Liver (tissue), 9 donors: ENCODE results near the gene THEM5. TPM values are rescaled to one million over a fixed set of nuclear protein-coding genes. Genes with fewer than 3 reads are reported as not detected.
"Not testable (repeated sequence)": the region's sequence is repeated elsewhere in the genome, so short reads cannot be mapped to it uniquely, and the experiment has no call there.

Experiments used
- DNase-seq: peaks from one replicate; pipeline ENCODE4 v3.0.0-alpha.2; 2017; ENCODE audit warnings: low spot score
- H3K27ac ChIP-seq, 2 donors: one replicate each; pipeline ENCODE4 v1.7.0; 2013; ENCODE audit warnings: inconsistent platforms in 2 of 2, low read length in 2 of 2, control low read depth in 1 of 2, low read depth in 1 of 2, mild to moderate bottlenecking in 1 of 2
- H3K27me3 ChIP-seq, 4 donors: one replicate each; pipeline versions ENCODE4 v1.6.1 to v1.7.0; 2013; ENCODE audit warnings: low read length in 3 of 4, inconsistent platforms in 1 of 4, mild to moderate bottlenecking in 1 of 4, moderate library complexity in 1 of 4; ENCODE audit not compliant: control insufficient read depth in 4 of 4, insufficient read depth in 4 of 4
- H3K36me3 ChIP-seq, 4 donors: one replicate each; pipeline versions ENCODE4 v1.6.1 to v1.7.0; 2013; ENCODE audit warnings: low read length in 3 of 4, mild to moderate bottlenecking in 3 of 4, low read depth in 1 of 4, moderate library complexity in 1 of 4; ENCODE audit not compliant: control insufficient read depth in 4 of 4, insufficient read depth in 3 of 4
- H3K4me1 ChIP-seq, 4 donors: one replicate each; pipeline versions ENCODE4 v1.6.1 to v1.7.0; 2013; ENCODE audit warnings: low read length in 3 of 4, mild to moderate bottlenecking in 3 of 4, moderate library complexity in 1 of 4; ENCODE audit not compliant: control insufficient read depth in 4 of 4, insufficient read depth in 4 of 4
- H3K4me3 ChIP-seq, 3 donors: one replicate each; pipeline versions ENCODE4 v1.6.1 to v1.7.0; 2013; ENCODE audit warnings: low read length in 3 of 3, control low read depth in 1 of 3, low read depth in 1 of 3, mild to moderate bottlenecking in 1 of 3
- H3K9ac ChIP-seq, 2 donors: one replicate each; pipeline ENCODE4 v1.7.0; 2013; ENCODE audit warnings: low read length in 2 of 2, mild to moderate bottlenecking in 2 of 2, moderate library complexity in 2 of 2, control low read depth in 1 of 2, low read depth in 1 of 2
- H3K9me3 ChIP-seq, 4 donors: one replicate each; pipeline versions ENCODE4 v1.6.1 to v1.7.0; 2013; ENCODE audit warnings: low read length in 3 of 4; ENCODE audit not compliant: control insufficient read depth in 4 of 4
- CTCF ChIP-seq: fragments of 150-350 bp; IDR thresholded peaks from 2 replicates; pipeline ENCODE4 v1.5.1; 2017; ENCODE audit warnings: improper control_type of control experiment, low read depth, low read length; ENCODE audit not compliant: missing input control
- EGR1 ChIP-seq, 2 donors: IDR thresholded peaks; 2 replicates each; pipeline ENCODE4 v1.6.1; 2016 to 2018; ENCODE audit warnings: antibody characterized with exemption in 2 of 2, low read depth in 2 of 2
- FOXA1 ChIP-seq: IDR thresholded peaks from 2 replicates; pipeline ENCODE4 v1.6.1; 2016; ENCODE audit warnings: antibody characterized with exemption
- FOXA2 ChIP-seq: IDR thresholded peaks from 2 replicates; pipeline ENCODE4 v1.6.1; 2016; ENCODE audit warnings: antibody characterized with exemption
- GABPA ChIP-seq, 2 donors: IDR thresholded peaks in 1 of 2; conservative IDR thresholded peaks in 1 of 2; 2 replicates each; pipeline ENCODE4 v1.6.1; 2016; ENCODE audit warnings: antibody characterized with exemption in 2 of 2, mild to moderate bottlenecking in 1 of 2, moderate library complexity in 1 of 2
- HNF4G ChIP-seq: IDR thresholded peaks from 2 replicates; pipeline ENCODE4 v1.6.1; 2016; ENCODE audit warnings: antibody characterized with exemption
- JUND ChIP-seq, 2 donors: IDR thresholded peaks; 2 replicates each; pipeline ENCODE4 v1.6.1; 2016; ENCODE audit warnings: antibody characterized with exemption in 2 of 2
- MAX ChIP-seq: IDR thresholded peaks from 2 replicates; pipeline ENCODE4 v1.6.1; 2016; ENCODE audit warnings: antibody characterized with exemption
- RAD21 ChIP-seq, 2 donors: IDR thresholded peaks; 2 replicates each; pipeline ENCODE4 v1.6.1; 2016; ENCODE audit warnings: antibody characterized with exemption in 2 of 2, mild to moderate bottlenecking in 2 of 2
- RXRA ChIP-seq, 2 donors: IDR thresholded peaks; 2 replicates each; pipeline ENCODE4 v1.6.1; 2017 to 2018; ENCODE audit warnings: antibody characterized with exemption in 2 of 2, mild to moderate bottlenecking in 1 of 2
- YY1 ChIP-seq: IDR thresholded peaks from 2 replicates; pipeline ENCODE4 v1.6.1; 2016; ENCODE audit warnings: antibody characterized with exemption, mild to moderate bottlenecking
- ZBTB33 ChIP-seq: IDR thresholded peaks from 2 replicates; pipeline ENCODE4 v1.6.1; 2016; ENCODE audit warnings: antibody characterized with exemption
- WGBS: extraction: QIAGEN DNeasy Blood & Tissue Kit; methylation state at CpG from one replicate; pipeline ENCODE4 v1.1.7; 2013; 5-methylcytosine and 5-hydroxymethylcytosine counted together
- polyA plus RNA-seq, 2 donors: library from polyadenylated mRNA; stranded (reverse) in 1 of 2; unstranded in 1 of 2; fragments of 200-250 nt in 1 of 2; fragments of >200 nt in 1 of 2; fragmentation: Nextera tagmentation in 1 of 2; extraction: Ambion mirVana in 1 of 2; gene quantifications; one replicate each; pipeline versions ENCODE4 v1.2.1 to v1.2.3, GENCODE V29; 2013 to 2015
- total RNA-seq, 2 donors: library from RNA; depleted of rRNA; stranded (reverse); fragments of >200 nt; gene quantifications; one replicate each; pipeline ENCODE4 v1.2.3, GENCODE V29; 2014
- TF ChIP-seq, protein P1 (sequence below): IDR thresholded peaks from 2 replicates; pipeline ENCODE4 v1.6.1; 2016; ENCODE audit warnings: antibody characterized with exemption, mild to moderate bottlenecking
- donor health status: healthy.
- donor health status: healthy.
- donor health status: healthy.
- donor health status: healthy.
- donor health status: healthy.

THEM5 gene
- total and polyA plus RNA-seq, 4 donors = 0.09 TPM; not detected in 3

DNA sequence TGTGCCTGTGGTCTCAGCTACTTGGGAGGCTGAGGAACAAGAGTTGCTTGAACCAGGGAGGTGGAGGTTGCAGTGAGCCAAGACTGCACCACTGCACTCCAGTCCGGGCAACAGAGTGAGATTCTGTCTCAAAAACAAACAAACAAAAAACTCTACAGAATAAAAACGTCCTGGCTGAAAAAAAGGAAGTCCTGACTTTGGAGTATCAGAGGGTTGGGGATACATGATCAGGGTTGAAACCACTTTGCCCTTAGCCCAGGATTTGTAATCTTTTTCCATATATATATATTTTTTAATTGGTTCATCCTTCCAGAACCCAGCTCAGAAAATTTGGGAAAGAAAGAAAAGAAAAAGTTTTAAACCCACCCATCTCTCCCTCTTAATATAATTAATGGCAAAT is 49.3 kb upstream of the THEM5 start (continued):
- no peak for TF ChIP-seq ZBTB33

DNA sequence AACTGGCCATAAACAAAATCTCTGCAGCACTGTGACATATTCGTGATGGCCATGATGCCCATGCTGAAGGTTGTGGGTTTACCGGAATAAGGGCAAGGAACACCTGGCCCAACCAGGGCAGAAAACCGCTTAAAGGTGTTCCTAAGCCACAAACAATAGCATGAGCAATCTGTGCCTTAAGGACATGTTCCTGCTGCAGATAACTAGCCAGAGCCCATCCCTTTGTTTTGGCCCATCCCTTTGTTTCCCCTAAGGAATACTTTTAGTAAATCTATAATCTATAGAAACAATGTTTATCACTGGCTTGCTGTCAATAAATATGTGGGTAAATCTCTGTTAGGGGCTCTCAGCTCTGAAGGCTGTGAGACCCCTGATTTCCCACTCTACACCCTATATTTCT is 47.3 kb upstream of the THEM5 start:
- not testable (repeated sequence) for H3K4me3 ChIP-seq, H3K27me3 ChIP-seq, DNase-seq, H3K9ac ChIP-seq, H3K4me1 ChIP-seq, H3K27ac ChIP-seq, H3K36me3 ChIP-seq, H3K9me3 ChIP-seq
- 97% methylated on average over 3 of the region's 3 CpGs for WGBS

- no peak overlapping the region for H3K4me3 ChIP-seq
- H3K36me3 ChIP-seq = peaks cover 0 to 14% (median 2%) of the 10 kb centered on the region in 4 donors
- H3K27ac ChIP-seq = no peak overlapping the region
- DNase-seq = no peak
- TF ChIP-seq MAX (no peak), CTCF (no peak), RAD21 (IDR thresholded peaks at IDR 0.05) (no peak), ZBTB33 (no peak), EGR1 (IDR thresholded peaks at IDR 0.05; ENCODE audit: low read depth in 2 of 2) (no peak)
- 82% methylated on average over 2 of the region's 2 CpGs for WGBS
- H3K9ac ChIP-seq = no peak overlapping the region
- no peaks in the 10 kb centered on the region for H3K27me3 ChIP-seq
- no peaks in the 10 kb centered on the region for H3K9me3 ChIP-seq
- H3K4me1 ChIP-seq = no peaks in the 10 kb centered on the region
Observed at GRCh38 chr1:151898519-151898991, 45.0 kb upstream of the THEM5 start.

GRCh38 chr1:151897991-151898431 is 44.5 kb upstream of the THEM5 start:
- Histone ChIP-seq H3K9ac (no peak overlapping the region), H3K36me3 (peaks cover 0 to 17% (median 2%) of the 10 kb centered on the region in 4 donors), H3K27ac (no peak overlapping the region), H3K27me3 (no peaks in the 10 kb centered on the region), H3K9me3 (no peaks in the 10 kb centered on the region), H3K4me1 (no peaks in the 10 kb centered on the region), H3K4me3 (no peak overlapping the region)
- 86% methylated on average over 10 of the region's 10 CpGs for WGBS
- no peak for TF ChIP-seq YY1
- TF ChIP-seq FOXA1 = no peak
- no peak for TF ChIP-seq FOXA2
- TF ChIP-seq MAX = no peak
- TF ChIP-seq JUND (IDR thresholded peaks at IDR 0.05) = no peak
- TF ChIP-seq, protein P1, sequence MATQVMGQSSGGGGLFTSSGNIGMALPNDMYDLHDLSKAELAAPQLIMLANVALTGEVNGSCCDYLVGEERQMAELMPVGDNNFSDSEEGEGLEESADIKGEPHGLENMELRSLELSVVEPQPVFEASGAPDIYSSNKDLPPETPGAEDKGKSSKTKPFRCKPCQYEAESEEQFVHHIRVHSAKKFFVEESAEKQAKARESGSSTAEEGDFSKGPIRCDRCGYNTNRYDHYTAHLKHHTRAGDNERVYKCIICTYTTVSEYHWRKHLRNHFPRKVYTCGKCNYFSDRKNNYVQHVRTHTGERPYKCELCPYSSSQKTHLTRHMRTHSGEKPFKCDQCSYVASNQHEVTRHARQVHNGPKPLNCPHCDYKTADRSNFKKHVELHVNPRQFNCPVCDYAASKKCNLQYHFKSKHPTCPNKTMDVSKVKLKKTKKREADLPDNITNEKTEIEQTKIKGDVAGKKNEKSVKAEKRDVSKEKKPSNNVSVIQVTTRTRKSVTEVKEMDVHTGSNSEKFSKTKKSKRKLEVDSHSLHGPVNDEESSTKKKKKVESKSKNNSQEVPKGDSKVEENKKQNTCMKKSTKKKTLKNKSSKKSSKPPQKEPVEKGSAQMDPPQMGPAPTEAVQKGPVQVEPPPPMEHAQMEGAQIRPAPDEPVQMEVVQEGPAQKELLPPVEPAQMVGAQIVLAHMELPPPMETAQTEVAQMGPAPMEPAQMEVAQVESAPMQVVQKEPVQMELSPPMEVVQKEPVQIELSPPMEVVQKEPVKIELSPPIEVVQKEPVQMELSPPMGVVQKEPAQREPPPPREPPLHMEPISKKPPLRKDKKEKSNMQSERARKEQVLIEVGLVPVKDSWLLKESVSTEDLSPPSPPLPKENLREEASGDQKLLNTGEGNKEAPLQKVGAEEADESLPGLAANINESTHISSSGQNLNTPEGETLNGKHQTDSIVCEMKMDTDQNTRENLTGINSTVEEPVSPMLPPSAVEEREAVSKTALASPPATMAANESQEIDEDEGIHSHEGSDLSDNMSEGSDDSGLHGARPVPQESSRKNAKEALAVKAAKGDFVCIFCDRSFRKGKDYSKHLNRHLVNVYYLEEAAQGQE = no peak
- TF ChIP-seq CTCF = no peak
- TF ChIP-seq GABPA (IDR thresholded peaks at IDR 0.05 in 1 of 2, conservative IDR thresholded peaks at IDR 0.05 in 1 of 2) = no peak
- TF ChIP-seq RXRA (IDR thresholded peaks at IDR 0.05) = no peak
- no peak for TF ChIP-seq HNF4G
- no peak for DNase-seq
